ENCODE data around the gene VAV3.
A peak's percentile ranks its signal among the peaks of the same experiment; 100 is the strongest.

VAV3 gene

GRCh38 chr1:107974090-107974489 is 9.1 kb upstream of the VAV3 start:
- Histone ChIP-seq H3K4me2 (no peak overlapping the region), H3K36me3 (no peaks in the 10 kb centered on the region), H3K4me3 (no peak overlapping the region), H3K4me1 (no peaks in the 10 kb centered on the region), H4K20me1 (no peaks in the 10 kb centered on the region), H3K9me3 (no peaks in the 10 kb centered on the region), H3K9ac (no peak overlapping the region), H3K27me3 (no peaks in the 10 kb centered on the region), H3K27ac (no peak overlapping the region)
- TF ChIP-seq Cebpa-rat (IDR thresholded peaks at IDR 0.05), result no peak

DNA sequence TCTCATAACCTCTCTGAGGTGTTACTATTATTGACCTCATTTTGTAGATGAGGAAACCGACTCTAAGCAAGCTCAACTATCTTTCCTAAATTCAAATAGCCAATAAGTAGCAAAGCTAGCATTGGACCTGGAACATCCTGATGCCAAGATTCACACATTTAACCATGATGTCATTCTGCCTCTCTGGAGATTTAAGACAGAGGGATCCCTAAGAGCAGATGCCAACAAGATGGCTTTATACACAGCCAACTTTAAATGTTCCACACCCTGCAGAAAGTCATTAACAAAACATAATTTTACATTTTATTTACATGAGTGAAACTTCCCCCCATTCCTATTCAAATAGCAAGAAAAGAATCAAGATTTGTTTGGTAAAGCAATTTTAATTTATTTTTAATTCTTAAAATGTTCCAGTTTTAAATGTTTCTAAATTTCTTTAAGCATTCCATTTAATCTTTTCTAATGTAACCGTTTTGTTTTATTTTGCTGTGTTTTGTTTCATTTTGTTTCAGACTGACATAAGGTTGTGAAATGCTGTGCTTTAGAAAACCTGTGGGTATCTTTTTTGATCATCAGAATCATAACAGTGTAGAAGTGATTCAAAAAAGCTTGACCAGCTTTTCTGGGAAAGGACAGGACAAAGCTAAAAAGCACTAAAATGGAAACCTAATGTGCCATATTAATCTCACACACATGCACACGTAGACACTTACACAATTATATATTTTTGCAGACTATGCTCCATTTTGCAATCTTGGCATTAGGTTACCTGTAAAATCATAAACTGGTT is 7.6 kb upstream of the VAV3 start:
- Histone ChIP-seq H4K20me1 (no peaks in the 10 kb centered on the region), H3K27me3 (no peaks in the 10 kb centered on the region)

GRCh38 chr1:107966550-107966949 is 1.6 kb upstream of the VAV3 start:
- no peaks in the 10 kb centered on the region for H3K27me3 ChIP-seq
- H4K20me1 ChIP-seq, result no peaks in the 10 kb centered on the region
- H3K4me3 ChIP-seq, result no peak overlapping the region
- no peak overlapping the region for H3K27ac ChIP-seq
- no peaks in the 10 kb centered on the region for H3K9me3 ChIP-seq
- H3K4me1 ChIP-seq, result peaks cover 32% of the 10 kb centered on the region
- no peak for TF ChIP-seq Cebpa-rat (IDR thresholded peaks at IDR 0.05)
- no peak overlapping the region for H3K9ac ChIP-seq
- H3K36me3 ChIP-seq, result no peaks in the 10 kb centered on the region
- H3K4me2 ChIP-seq, result peak overlapping the region; percentile 84

More for the DNA sequence above, 7.6 kb upstream of the VAV3 start:
- Histone ChIP-seq H3K4me3 (no peak overlapping the region), H3K4me1 (no peaks in the 10 kb centered on the region), H3K4me2 (no peak overlapping the region), H3K27ac (no peak overlapping the region), H3K9ac (no peak overlapping the region), H3K9me3 (no peaks in the 10 kb centered on the region), H3K36me3 (no peaks in the 10 kb centered on the region)
- TF ChIP-seq Cebpa-rat (IDR thresholded peaks at IDR 0.05), result no peak

DNA sequence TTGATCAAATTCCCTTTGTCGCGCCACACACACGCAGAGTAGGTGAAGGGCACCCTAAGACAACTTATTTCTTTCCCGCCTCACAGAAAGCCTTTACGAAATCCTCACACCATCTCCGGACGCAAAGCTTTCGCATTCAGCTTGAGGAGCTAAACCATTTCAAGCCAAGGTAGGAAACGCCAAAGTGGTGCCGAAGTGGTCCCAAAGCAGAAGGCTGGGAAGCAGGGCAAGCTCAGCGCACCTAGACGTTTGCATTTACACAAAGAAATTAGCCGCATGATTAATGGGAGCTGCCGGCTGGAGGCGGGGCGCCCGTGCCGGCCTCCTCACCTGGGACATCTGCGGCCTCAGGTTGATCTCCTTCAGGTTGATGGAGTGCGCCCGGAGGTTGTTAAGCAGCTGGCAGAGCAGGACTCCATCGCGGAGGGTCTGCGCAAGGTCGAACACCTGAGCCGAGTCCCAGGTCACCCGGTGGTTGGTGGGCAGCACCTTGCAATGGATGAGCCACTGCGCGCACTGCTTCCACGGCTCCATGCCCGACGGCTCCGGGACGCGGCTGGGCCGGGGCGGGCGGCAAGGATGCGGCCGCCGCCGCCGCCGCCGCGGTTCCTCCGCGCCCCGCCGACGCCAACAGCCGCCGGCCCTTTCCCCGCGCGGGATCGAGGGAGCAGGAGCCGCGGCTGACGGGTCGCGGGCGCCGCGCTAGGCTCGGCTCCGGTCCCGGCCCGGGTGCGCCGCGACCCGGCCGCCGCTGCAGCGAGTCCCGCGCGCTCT is 457 bp downstream of the VAV3 start:
- H4K20me1 ChIP-seq, result 0 out of 2 replicates have a peak, but pooled peaks cover 4% of the 10 kb centered on the region
- H3K4me3 ChIP-seq, result peak overlapping the region; percentile 88
- H3K27me3 ChIP-seq, result no peaks in the 10 kb centered on the region
- peak overlapping the region; percentile 84 for H3K4me2 ChIP-seq
- peaks cover 7% of the 10 kb centered on the region; the same call in 1 of the 2 replicates for H3K9me3 ChIP-seq
- TF ChIP-seq Cebpa-rat (IDR thresholded peaks at IDR 0.05), result no peak
- H3K36me3 ChIP-seq, result peaks cover 6% of the 10 kb centered on the region; the same call in 1 of the 2 replicates
- peak overlapping the region; percentile 86 for H3K27ac ChIP-seq
- peak overlapping the region; percentile 88 for H3K9ac ChIP-seq
- peaks cover 52% of the 10 kb centered on the region for H3K4me1 ChIP-seq

DNA sequence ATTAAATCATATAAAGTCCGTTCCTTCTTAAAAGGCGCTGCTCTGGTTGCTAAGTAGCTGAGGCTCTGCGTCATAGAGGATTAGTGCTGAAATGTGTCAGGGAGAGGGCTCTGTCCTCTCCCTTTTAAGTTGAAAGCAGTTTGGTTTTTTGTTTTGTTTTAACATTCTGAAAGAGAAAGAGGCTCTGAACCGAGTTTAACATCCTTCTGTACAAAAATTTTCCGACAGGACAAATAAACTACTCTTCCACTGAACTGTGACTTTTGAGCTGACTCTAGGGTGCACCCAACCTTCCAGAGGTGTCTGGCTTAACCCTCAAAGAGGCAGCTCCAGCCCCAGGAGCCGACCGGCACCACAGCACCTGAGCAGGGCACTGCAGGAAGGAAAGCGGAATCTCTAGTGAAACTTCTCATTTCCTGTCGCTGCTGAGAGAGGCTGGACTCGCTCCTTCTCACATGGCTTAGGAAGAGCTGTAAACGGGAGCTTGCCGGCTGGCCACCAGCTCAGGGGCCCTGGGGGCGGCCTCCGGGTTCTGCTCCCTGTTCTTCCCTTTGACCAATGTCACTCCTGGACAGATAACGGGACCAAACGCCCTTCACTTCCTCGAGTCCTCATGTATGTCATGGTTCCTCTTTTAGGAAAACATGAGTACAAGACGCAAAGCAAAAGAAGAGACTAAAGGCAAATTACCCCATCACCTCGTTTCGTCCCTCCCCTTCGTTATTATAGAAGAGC is 1.2 kb downstream of the VAV3 start:
- H3K9me3 ChIP-seq, result peaks cover 14% of the 10 kb centered on the region; the same call in 1 of the 2 replicates
- H3K9ac ChIP-seq, result peak overlapping the region; percentile 88
- no peak for TF ChIP-seq Cebpa-rat (IDR thresholded peaks at IDR 0.05)
- peak overlapping the region; percentile 84 for H3K4me2 ChIP-seq
- peak overlapping the region; percentile 86 for H3K27ac ChIP-seq
- H3K4me1 ChIP-seq, result peaks cover 60% of the 10 kb centered on the region
- peaks cover 6% of the 10 kb centered on the region; the same call in 1 of the 2 replicates for H3K36me3 ChIP-seq
- H3K4me3 ChIP-seq, result peak overlapping the region; percentile 88
- H4K20me1 ChIP-seq, result peaks cover 8% of the 10 kb centered on the region; the same call in 1 of the 2 replicates
- H3K27me3 ChIP-seq, result no peaks in the 10 kb centered on the region

DNA sequence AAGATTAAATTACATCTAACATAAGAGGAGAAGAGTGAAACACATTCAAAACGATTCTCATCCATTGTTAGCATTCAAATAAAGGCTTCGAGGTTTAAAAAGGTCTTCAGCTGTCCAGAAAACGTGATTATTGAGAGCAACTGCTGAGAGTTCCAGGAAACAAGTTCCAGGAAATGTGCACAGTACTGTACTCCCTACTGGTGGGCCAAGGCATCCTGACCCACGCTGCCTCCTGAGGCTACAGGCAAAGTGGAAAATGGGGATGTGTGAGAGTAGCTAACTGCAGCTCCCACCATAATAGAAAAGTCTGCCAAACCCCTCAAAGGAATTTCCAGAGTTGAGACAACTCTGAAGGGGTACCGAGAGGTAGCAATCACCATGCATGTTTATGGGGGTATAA is 2.0 kb downstream of the VAV3 start:
- Histone ChIP-seq H3K4me2 (peak overlapping the region; percentile 84), H3K4me3 (peak overlapping the region; percentile 88)

DNA sequence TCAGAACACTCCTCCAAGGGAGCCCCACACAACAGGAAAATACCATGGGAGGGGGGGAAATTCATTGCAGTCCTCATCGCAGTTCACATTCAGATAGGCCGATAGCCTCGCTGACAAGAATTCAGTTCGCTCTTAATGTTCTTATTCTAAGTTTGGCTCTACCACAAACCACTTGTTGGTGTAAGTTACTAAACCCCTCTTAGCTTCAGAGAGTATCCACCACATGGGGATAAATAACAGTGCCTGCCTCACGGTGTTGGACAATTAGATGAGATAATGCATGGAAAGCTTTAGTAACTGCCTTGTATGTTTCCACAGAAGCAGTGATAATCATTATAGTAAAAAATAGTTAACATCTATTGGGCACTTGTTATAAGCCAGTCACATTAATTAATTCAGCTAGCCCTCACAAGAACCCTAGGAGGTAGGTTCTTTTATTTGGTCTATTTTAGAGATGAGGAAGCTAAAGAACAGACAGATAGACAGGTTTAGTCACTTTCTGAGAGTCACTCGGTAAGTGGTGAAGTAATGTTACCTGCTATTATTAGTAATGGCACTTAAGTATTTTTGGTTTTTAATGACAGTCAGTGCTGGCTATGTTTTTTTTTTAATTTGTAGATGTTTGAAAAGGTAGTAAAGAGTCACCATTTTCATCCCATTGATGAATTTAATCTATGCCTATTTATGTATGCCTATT is 10.1 kb downstream of the VAV3 start:
- Histone ChIP-seq H3K9ac (no peak overlapping the region), H3K4me2 (peak overlapping the region; percentile 27; the same call in 1 of the 2 replicates), H3K27me3 (no peaks in the 10 kb centered on the region), H3K27ac (0 out of 2 replicates have a peak overlapping the region, but pooled peaks have one; percentile 20), H3K9me3 (peaks cover 10% of the 10 kb centered on the region; the same call in 1 of the 2 replicates), H3K4me3 (no peak overlapping the region), H3K4me1 (peaks cover 85% of the 10 kb centered on the region), H4K20me1 (peaks cover 90% of the 10 kb centered on the region), H3K36me3 (peaks cover 5% of the 10 kb centered on the region; the same call in 1 of the 2 replicates)
- TF ChIP-seq Cebpa-rat (IDR thresholded peaks at IDR 0.05), result no peak

More for the DNA sequence above, 2.0 kb downstream of the VAV3 start:
- Histone ChIP-seq H3K9ac (peak overlapping the region; percentile 88), H3K9me3 (peaks cover 14% of the 10 kb centered on the region; the same call in 1 of the 2 replicates), H4K20me1 (peaks cover 13% of the 10 kb centered on the region), H3K27me3 (no peaks in the 10 kb centered on the region), H3K36me3 (peaks cover 6% of the 10 kb centered on the region; the same call in 1 of the 2 replicates), H3K27ac (peak overlapping the region; percentile 86), H3K4me1 (peaks cover 63% of the 10 kb centered on the region)
- TF ChIP-seq Cebpa-rat (IDR thresholded peaks at IDR 0.05), result no peak

GRCh38 chr1:107954126-107954525 is 10.9 kb downstream of the VAV3 start:
- TF ChIP-seq Cebpa-rat (IDR thresholded peaks at IDR 0.05), result no peak
- peaks cover 97% of the 10 kb centered on the region for H4K20me1 ChIP-seq
- H3K27me3 ChIP-seq, result no peaks in the 10 kb centered on the region
- no peak overlapping the region for H3K9ac ChIP-seq
- H3K9me3 ChIP-seq, result peaks cover 4% of the 10 kb centered on the region; the same call in 1 of the 2 replicates
- no peak overlapping the region for H3K4me2 ChIP-seq
- H3K27ac ChIP-seq, result no peak overlapping the region
- no peak overlapping the region for H3K4me3 ChIP-seq
- H3K36me3 ChIP-seq, result peaks cover 4% of the 10 kb centered on the region; the same call in 1 of the 2 replicates
- H3K4me1 ChIP-seq, result peaks cover 85% of the 10 kb centered on the region

DNA sequence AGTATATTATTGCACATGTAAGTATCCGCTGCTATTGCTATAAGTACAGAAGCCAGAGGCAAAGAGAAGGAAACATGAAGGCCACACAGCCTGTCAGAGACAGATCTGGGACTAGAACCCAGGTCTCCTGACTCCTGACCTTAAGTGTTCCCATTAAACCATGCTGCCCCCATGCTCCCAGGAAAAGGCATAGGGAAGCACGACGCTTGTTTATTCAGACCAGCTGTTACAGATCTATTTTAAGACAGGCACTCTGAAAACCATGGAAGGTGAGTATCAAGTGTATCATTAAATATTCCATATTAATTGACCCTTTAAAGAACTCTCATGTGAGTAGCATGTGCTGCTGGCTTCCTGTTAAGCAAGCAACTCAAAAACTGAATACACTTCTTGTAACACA is 11.4 kb downstream of the VAV3 start:
- Histone ChIP-seq H3K4me1 (peaks cover 81% of the 10 kb centered on the region), H3K36me3 (peaks cover 4% of the 10 kb centered on the region; the same call in 1 of the 2 replicates), H3K27ac (no peak overlapping the region), H3K27me3 (no peaks in the 10 kb centered on the region), H3K4me2 (peak overlapping the region; percentile 23), H3K4me3 (no peak overlapping the region), H4K20me1 (peaks cover 94% of the 10 kb centered on the region), H3K9ac (no peak overlapping the region), H3K9me3 (no peaks in the 10 kb centered on the region)
- no peak for TF ChIP-seq Cebpa-rat (IDR thresholded peaks at IDR 0.05)
